ENCODE data around the gene NOXA1. TPM values are rescaled to one million over a fixed set of nuclear protein-coding genes. Genes with fewer than 3 reads are reported as not detected.

The NOXA1 gene
- total RNA-seq, 2 donors from 2014 or later, result 2.0 to 2.7 TPM

GRCh38 chr9:137456864-137457405 is 33.7 kb downstream of the NOXA1 start:
- intact Hi-C loops (cut with DNase I), result no loop called here
- peak; percentile 69 for DNase-seq (ENCODE audit: low spot score)

- peak; percentile 81 for DNase-seq (ENCODE audit: low spot score)
- intact Hi-C loops (cut with DNase I), result no loop called here
Observed at GRCh38 chr9:137457406-137458193, 34.4 kb downstream of the NOXA1 start.

GRCh38 chr9:137458194-137459151 is 35.3 kb downstream of the NOXA1 start:
- intact Hi-C loops (cut with DNase I), result no loop called here
- peak; percentile 83 for DNase-seq (ENCODE audit: low spot score)

GRCh38 chr9:137459152-137459600 is 36.0 kb downstream of the NOXA1 start, which contains the start of gene NSMF:
Gene NSMF, minus strand, starts transcription at chr9:137459334. Its CDS starts 232 bp downstream, at chr9:137459102.
- peak; percentile 98 for DNase-seq (ENCODE audit: low spot score)
- intact Hi-C loops (cut with DNase I), result no loop called here

- no peak for DNase-seq (ENCODE audit: low spot score)
- intact Hi-C loops (cut with DNase I), result no loop called here
Observed at GRCh38 chr9:137459601-137460362, 36.6 kb downstream of the NOXA1 start.

- intact Hi-C loops (cut with DNase I), result no loop called here
- peak; percentile 82 for DNase-seq (ENCODE audit: low spot score)
Observed at GRCh38 chr9:137460363-137461315, 37.4 kb downstream of the NOXA1 start.

- intact Hi-C loops (cut with DNase I), result no loop called here
- DNase-seq (ENCODE audit: low spot score), result no peak
Observed at GRCh38 chr9:137461316-137461662, 38.1 kb downstream of the NOXA1 start.

GRCh38 chr9:137461663-137462395 is 38.6 kb downstream of the NOXA1 start:
- DNase-seq (ENCODE audit: low spot score), result peak; percentile 93
- intact Hi-C loops (cut with DNase I), result no loop called here

GRCh38 chr9:137462396-137462985 is 39.3 kb downstream of the NOXA1 start:
- intact Hi-C loops (cut with DNase I), result no loop called here

GRCh38 chr9:137462986-137463930 is 40.1 kb downstream of the NOXA1 start:
- intact Hi-C loops (cut with DNase I), result no loop called here
- peak; percentile 62 for DNase-seq (ENCODE audit: low spot score)

More at GRCh38 chr9:137462396-137462985, 39.3 kb downstream of the NOXA1 start:
- peak; percentile 79 for DNase-seq (ENCODE audit: low spot score)

- intact Hi-C loops (cut with DNase I), result no loop called here
Observed at GRCh38 chr9:137463931-137464290, 40.7 kb downstream of the NOXA1 start.

GRCh38 chr9:137464291-137464999 is 41.3 kb downstream of the NOXA1 start:
- DNase-seq (ENCODE audit: low spot score), result peak; percentile 77

More at GRCh38 chr9:137463931-137464290, 40.7 kb downstream of the NOXA1 start:
- peak; percentile 78 for DNase-seq (ENCODE audit: low spot score)

GRCh38 chr9:137465000-137465719 is 42.0 kb downstream of the NOXA1 start:
- intact Hi-C loops (cut with DNase I), result no loop called here
- peak; percentile 78 for DNase-seq (ENCODE audit: low spot score)

More at GRCh38 chr9:137464291-137464999, 41.3 kb downstream of the NOXA1 start:
- intact Hi-C loops (cut with DNase I), result no loop called here

- intact Hi-C loops (cut with DNase I), result loop anchor here in 1 of 2 donors (1.0 kb wide), 1 partner anchor 26 kb away; no protein-coding TSS in a partner anchor
- DNase-seq (ENCODE audit: low spot score), result peak; percentile 66
Observed at GRCh38 chr9:137465720-137466388, 42.7 kb downstream of the NOXA1 start.

Data from posterior vena cava (tissue), 2 donors.